ENCODE results near the gene LIN7A.
"Not testable (repeated sequence)": the region's sequence is repeated elsewhere in the genome, so short reads cannot be mapped to it uniquely, and the experiment has no call there.

Gene LIN7A

GRCh38 chr12:80791863-80792262 lies 145.9 kb downstream of the LIN7A start:
- Histone ChIP-seq H3K4me2 (ENCODE audit: low read depth, low read length, poor library complexity, severe bottlenecking) (no peak overlapping the region), H3K9ac (ENCODE audit: low read depth, low read length, poor library complexity, severe bottlenecking) (no peak overlapping the region), H2AFZ (ENCODE audit: low read length) (no peak overlapping the region), H3K4me3 (ENCODE audit: low read length, poor library complexity, severe bottlenecking) (no peak overlapping the region), H3K4me1 (ENCODE audit: insufficient read depth, low read length, poor library complexity, severe bottlenecking) (no peaks in the 10 kb centered on the region), H3K27me3 (ENCODE audit: insufficient read depth, low read length, poor library complexity, severe bottlenecking) (no peaks in the 10 kb centered on the region), H3K36me3 (ENCODE audit: insufficient read depth, low read length) (no peaks in the 10 kb centered on the region), H4K20me1 (ENCODE audit: insufficient read depth, low read length, poor library complexity, severe bottlenecking) (no peaks in the 10 kb centered on the region), H3F3A (ENCODE audit: low read depth) (no peaks in the 10 kb centered on the region), H3K9me3 (ENCODE audit: insufficient read depth, low read depth, low read length) (no peaks in the 10 kb centered on the region), H3K79me2 (ENCODE audit: insufficient read depth, low read length) (no peaks in the 10 kb centered on the region), H3K9me2 (replicated peaks; ENCODE audit: low read depth, low read length) (no peaks in the 10 kb centered on the region)
- TF ChIP-seq EZH2phosphoT487 (IDR thresholded peaks at IDR 0.05; ENCODE audit: borderline replicate concordance), result no peak
- TF ChIP-seq, protein P1, sequence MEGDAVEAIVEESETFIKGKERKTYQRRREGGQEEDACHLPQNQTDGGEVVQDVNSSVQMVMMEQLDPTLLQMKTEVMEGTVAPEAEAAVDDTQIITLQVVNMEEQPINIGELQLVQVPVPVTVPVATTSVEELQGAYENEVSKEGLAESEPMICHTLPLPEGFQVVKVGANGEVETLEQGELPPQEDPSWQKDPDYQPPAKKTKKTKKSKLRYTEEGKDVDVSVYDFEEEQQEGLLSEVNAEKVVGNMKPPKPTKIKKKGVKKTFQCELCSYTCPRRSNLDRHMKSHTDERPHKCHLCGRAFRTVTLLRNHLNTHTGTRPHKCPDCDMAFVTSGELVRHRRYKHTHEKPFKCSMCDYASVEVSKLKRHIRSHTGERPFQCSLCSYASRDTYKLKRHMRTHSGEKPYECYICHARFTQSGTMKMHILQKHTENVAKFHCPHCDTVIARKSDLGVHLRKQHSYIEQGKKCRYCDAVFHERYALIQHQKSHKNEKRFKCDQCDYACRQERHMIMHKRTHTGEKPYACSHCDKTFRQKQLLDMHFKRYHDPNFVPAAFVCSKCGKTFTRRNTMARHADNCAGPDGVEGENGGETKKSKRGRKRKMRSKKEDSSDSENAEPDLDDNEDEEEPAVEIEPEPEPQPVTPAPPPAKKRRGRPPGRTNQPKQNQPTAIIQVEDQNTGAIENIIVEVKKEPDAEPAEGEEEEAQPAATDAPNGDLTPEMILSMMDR (conservative IDR thresholded peaks at IDR 0.05; ENCODE audit: low read length), result no peak

DNA sequence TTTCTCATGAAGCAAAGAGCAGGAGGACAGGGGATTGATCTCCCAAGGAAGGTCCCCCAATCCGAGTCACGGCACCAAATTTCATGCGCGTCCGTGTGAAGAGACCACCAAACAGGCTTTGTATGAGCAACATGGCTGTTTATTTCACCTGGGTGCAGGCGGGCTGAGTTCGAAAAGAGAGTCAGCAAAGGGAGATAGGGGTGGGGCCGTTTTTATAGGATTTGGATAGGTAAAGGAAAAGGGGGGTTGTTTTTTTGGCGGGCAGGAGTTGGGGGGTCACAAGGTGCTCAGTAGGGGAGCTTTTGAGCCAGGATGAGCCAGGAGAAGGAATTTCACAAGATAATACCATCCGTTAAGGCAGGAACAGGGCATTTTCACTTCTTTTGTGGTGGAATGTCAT lies 149.3 kb downstream of the LIN7A start:
- not testable (repeated sequence) for H3K36me3 ChIP-seq (ENCODE audit: insufficient read depth, low read length); H3F3A ChIP-seq (ENCODE audit: low read depth); H3K4me3 ChIP-seq (ENCODE audit: low read length, poor library complexity, severe bottlenecking); H3K27me3 ChIP-seq (ENCODE audit: insufficient read depth, low read length, poor library complexity, severe bottlenecking); H3K9ac ChIP-seq (ENCODE audit: low read depth, low read length, poor library complexity, severe bottlenecking); H3K4me2 ChIP-seq (ENCODE audit: low read depth, low read length, poor library complexity, severe bottlenecking); H3K79me2 ChIP-seq (ENCODE audit: insufficient read depth, low read length); H3K9me3 ChIP-seq (ENCODE audit: insufficient read depth, low read depth, low read length); H3K4me1 ChIP-seq (ENCODE audit: insufficient read depth, low read length, poor library complexity, severe bottlenecking); H4K20me1 ChIP-seq (ENCODE audit: insufficient read depth, low read length, poor library complexity, severe bottlenecking); H2AFZ ChIP-seq (ENCODE audit: low read length); H3K9me2 ChIP-seq (replicated peaks; ENCODE audit: low read depth, low read length)

DNA sequence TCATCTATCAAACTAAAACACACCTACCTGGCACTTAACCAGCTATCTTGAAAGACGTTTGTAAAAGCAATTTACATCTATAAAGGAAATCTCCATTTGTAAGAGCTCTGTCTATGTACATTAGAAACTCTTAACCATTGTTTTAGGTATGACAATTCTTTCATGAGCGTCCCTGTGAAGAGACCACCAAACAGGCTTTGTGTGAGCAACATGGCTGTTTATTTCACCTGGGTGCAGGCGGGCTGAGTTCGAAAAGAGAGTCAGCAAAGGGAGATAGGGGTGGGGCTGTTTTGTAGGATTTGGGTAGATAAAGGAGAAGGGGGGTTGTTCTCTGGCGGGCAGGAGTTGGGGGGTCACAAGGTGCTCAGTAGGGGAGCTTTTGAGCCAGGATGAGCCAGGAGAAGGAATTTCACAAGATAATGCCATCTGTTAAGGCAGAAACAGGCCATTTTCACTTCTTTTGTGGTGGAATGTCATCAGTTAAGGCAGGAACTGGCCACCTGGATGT lies 154.7 kb downstream of the LIN7A start:
- not testable (repeated sequence) for H2AFZ ChIP-seq (ENCODE audit: low read length); H3K36me3 ChIP-seq (ENCODE audit: insufficient read depth, low read length); H3K9me2 ChIP-seq (replicated peaks; ENCODE audit: low read depth, low read length); H4K20me1 ChIP-seq (ENCODE audit: insufficient read depth, low read length, poor library complexity, severe bottlenecking); H3K9me3 ChIP-seq (ENCODE audit: insufficient read depth, low read depth, low read length); H3K27me3 ChIP-seq (ENCODE audit: insufficient read depth, low read length, poor library complexity, severe bottlenecking); H3K4me2 ChIP-seq (ENCODE audit: low read depth, low read length, poor library complexity, severe bottlenecking); H3K4me1 ChIP-seq (ENCODE audit: insufficient read depth, low read length, poor library complexity, severe bottlenecking); H3K4me3 ChIP-seq (ENCODE audit: low read length, poor library complexity, severe bottlenecking); H3K9ac ChIP-seq (ENCODE audit: low read depth, low read length, poor library complexity, severe bottlenecking); H3F3A ChIP-seq (ENCODE audit: low read depth); H3K79me2 ChIP-seq (ENCODE audit: insufficient read depth, low read length)

- no peak overlapping the region for H3K9ac ChIP-seq (ENCODE audit: low read depth, low read length, poor library complexity, severe bottlenecking)
- TF ChIP-seq EZH2phosphoT487 (IDR thresholded peaks at IDR 0.05; ENCODE audit: borderline replicate concordance), result no peak
- TF ChIP-seq, protein P1 (conservative IDR thresholded peaks at IDR 0.05; ENCODE audit: low read length), result no peak
- no peaks in the 10 kb centered on the region for H3K4me1 ChIP-seq (ENCODE audit: insufficient read depth, low read length, poor library complexity, severe bottlenecking)
- H4K20me1 ChIP-seq (ENCODE audit: insufficient read depth, low read length, poor library complexity, severe bottlenecking), result no peaks in the 10 kb centered on the region
- no peaks in the 10 kb centered on the region for H3K36me3 ChIP-seq (ENCODE audit: insufficient read depth, low read length)
- no peaks in the 10 kb centered on the region for H3K79me2 ChIP-seq (ENCODE audit: insufficient read depth, low read length)
- no peak overlapping the region for H3K4me3 ChIP-seq (ENCODE audit: low read length, poor library complexity, severe bottlenecking)
- H3K9me2 ChIP-seq (replicated peaks; ENCODE audit: low read depth, low read length), result no peaks in the 10 kb centered on the region
- no peak overlapping the region for H3K4me2 ChIP-seq (ENCODE audit: low read depth, low read length, poor library complexity, severe bottlenecking)
- no peak overlapping the region for H2AFZ ChIP-seq (ENCODE audit: low read length)
- H3F3A ChIP-seq (ENCODE audit: low read depth), result no peaks in the 10 kb centered on the region
- no peaks in the 10 kb centered on the region for H3K27me3 ChIP-seq (ENCODE audit: insufficient read depth, low read length, poor library complexity, severe bottlenecking)
- no peaks in the 10 kb centered on the region for H3K9me3 ChIP-seq (ENCODE audit: insufficient read depth, low read depth, low read length)
Observed at GRCh38 chr12:80781313-80781712, 156.4 kb downstream of the LIN7A start.
